Suprapubic skin (tissue), 4 donors: ENCODE results near the gene PARP4. TPM values are rescaled to one million over a fixed set of nuclear protein-coding genes. Genes with fewer than 3 reads are reported as not detected.
"Not testable (repeated sequence)": the region's sequence is repeated elsewhere in the genome, so short reads cannot be mapped to it uniquely, and the experiment has no call there.

Source experiments
- DNase-seq, 2 donors: peaks; one replicate each; pipeline ENCODE4 v3.0.0-alpha.2; 2019; ENCODE audit warnings: low spot score in 2 of 2
- H3K27ac ChIP-seq: fragments of 200-600 bp; sonication (generic); one replicate; pipeline ENCODE4 v1.5.1; 2019
- H3K27me3 ChIP-seq: fragments of 200-600 bp; sonication (generic); one replicate; pipeline ENCODE4 v1.5.1; 2019
- H3K36me3 ChIP-seq: fragments of 200-600 bp; sonication (generic); one replicate; pipeline ENCODE4 v1.5.1; 2019
- H3K4me1 ChIP-seq: fragments of 200-600 bp; sonication (generic); one replicate; pipeline ENCODE4 v1.5.1; 2019
- H3K4me3 ChIP-seq: fragments of 200-600 bp; sonication (generic); one replicate; pipeline ENCODE4 v1.5.1; 2019; ENCODE audit warnings: mild to moderate bottlenecking
- H3K9me3 ChIP-seq: fragments of 200-600 bp; sonication (generic); one replicate; pipeline ENCODE4 v1.5.1; 2019
- EP300 ChIP-seq: sonication (generic); formaldehyde crosslinking; IDR thresholded peaks from one replicate; pipeline ENCODE4 v1.6.1; 2017; ENCODE audit warnings: antibody characterized with exemption
- POLR2A ChIP-seq, 2 donors: fragments of 450-650 bp; IDR thresholded peaks; one replicate each; pipeline ENCODE4 v1.6.1; 2017; ENCODE audit warnings: antibody characterized with exemption in 2 of 2, mild to moderate bottlenecking in 2 of 2, moderate library complexity in 2 of 2
- POLR2AphosphoS5 ChIP-seq, 3 donors: sonication (generic); formaldehyde crosslinking; IDR thresholded peaks; one replicate each; pipeline ENCODE4 v1.6.1; 2017; ENCODE audit warnings: antibody characterized with exemption in 3 of 3
- WGBS: methylation state at CpG from one replicate; pipeline ENCODE4 v1.1.5; 2018; 5-methylcytosine and 5-hydroxymethylcytosine counted together
- total RNA-seq, 4 donors: library from RNA; depleted of rRNA; stranded (reverse); fragments of >200 nt; gene quantifications; one replicate each; pipeline ENCODE4 v1.1.0, GENCODE V29; 2016
- TF ChIP-seq, protein P1 (sequence below), 2 donors: fragments of 200-600 bp in 1 of 2; fragments of 450-650 bp in 1 of 2; sonication (generic) in 1 of 2; IDR thresholded peaks; one replicate each; pipeline ENCODE4 v1.5.1; 2016 to 2019; ENCODE audit warnings: antibody characterized with exemption in 2 of 2, mild to moderate bottlenecking in 1 of 2, moderate library complexity in 1 of 2

PARP4 gene
- total RNA-seq, 4 donors from 2014 or later: 22.3 to 45.0 (median 24.2) TPM

DNA sequence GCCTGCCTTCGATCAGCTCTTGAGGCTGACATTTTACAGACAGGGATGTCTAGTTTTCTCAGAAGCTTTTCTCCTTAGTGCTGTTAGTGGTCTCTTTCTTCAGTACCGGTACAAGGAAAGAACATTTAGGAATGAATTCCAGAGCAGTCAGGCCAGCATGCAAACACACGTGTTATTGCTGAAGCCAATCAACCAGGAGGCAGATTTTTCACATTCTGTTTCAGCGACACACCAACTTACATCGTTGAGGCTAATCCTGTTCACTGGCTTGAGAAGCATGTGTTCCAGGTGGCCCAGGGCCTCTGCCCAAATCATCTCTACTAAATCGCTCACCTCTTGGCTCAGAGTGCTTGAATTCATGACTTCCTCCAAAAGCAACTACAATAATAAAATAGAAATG, 19.2 kb downstream of the PARP4 start:
- WGBS: 76% methylated on average over 6 of the region's 6 CpGs
- H3K4me1 ChIP-seq: peaks cover 8% of the 10 kb centered on the region
- DNase-seq: no peak
- no peak overlapping the region for H3K27ac ChIP-seq
- H3K27me3 ChIP-seq: no peaks in the 10 kb centered on the region
- H3K4me3 ChIP-seq: no peak overlapping the region
- no peak for TF ChIP-seq POLR2AphosphoS5 (IDR thresholded peaks at IDR 0.05)
- TF ChIP-seq, protein P1, sequence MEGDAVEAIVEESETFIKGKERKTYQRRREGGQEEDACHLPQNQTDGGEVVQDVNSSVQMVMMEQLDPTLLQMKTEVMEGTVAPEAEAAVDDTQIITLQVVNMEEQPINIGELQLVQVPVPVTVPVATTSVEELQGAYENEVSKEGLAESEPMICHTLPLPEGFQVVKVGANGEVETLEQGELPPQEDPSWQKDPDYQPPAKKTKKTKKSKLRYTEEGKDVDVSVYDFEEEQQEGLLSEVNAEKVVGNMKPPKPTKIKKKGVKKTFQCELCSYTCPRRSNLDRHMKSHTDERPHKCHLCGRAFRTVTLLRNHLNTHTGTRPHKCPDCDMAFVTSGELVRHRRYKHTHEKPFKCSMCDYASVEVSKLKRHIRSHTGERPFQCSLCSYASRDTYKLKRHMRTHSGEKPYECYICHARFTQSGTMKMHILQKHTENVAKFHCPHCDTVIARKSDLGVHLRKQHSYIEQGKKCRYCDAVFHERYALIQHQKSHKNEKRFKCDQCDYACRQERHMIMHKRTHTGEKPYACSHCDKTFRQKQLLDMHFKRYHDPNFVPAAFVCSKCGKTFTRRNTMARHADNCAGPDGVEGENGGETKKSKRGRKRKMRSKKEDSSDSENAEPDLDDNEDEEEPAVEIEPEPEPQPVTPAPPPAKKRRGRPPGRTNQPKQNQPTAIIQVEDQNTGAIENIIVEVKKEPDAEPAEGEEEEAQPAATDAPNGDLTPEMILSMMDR (IDR thresholded peaks at IDR 0.05): no peak
- H3K36me3 ChIP-seq: peaks cover 88% of the 10 kb centered on the region
- H3K9me3 ChIP-seq: no peaks in the 10 kb centered on the region

- TF ChIP-seq, protein P1 (IDR thresholded peaks at IDR 0.05): no peak
- TF ChIP-seq POLR2AphosphoS5 (IDR thresholded peaks at IDR 0.05): no peak
- no peak for TF ChIP-seq EP300
- TF ChIP-seq POLR2A (IDR thresholded peaks at IDR 0.05): no peak
- peaks cover 8% of the 10 kb centered on the region for H3K4me1 ChIP-seq
- no peak overlapping the region for H3K4me3 ChIP-seq
- no peaks in the 10 kb centered on the region for H3K27me3 ChIP-seq
- H3K9me3 ChIP-seq: no peaks in the 10 kb centered on the region
- H3K27ac ChIP-seq: no peak overlapping the region
- DNase-seq: no peak
- H3K36me3 ChIP-seq: peaks cover 89% of the 10 kb centered on the region
- WGBS: 82% methylated on average over 7 of the region's 7 CpGs
These were observed 20.7 kb downstream of the PARP4 start for GRCh38 chr13:24491845-24492244.

- Histone ChIP-seq H3K4me3 (no peak overlapping the region), H3K36me3 (peaks cover 88% of the 10 kb centered on the region), H3K9me3 (no peaks in the 10 kb centered on the region), H3K27ac (no peak overlapping the region), H3K27me3 (no peaks in the 10 kb centered on the region), H3K4me1 (no peaks in the 10 kb centered on the region)
- TF ChIP-seq, protein P1 (IDR thresholded peaks at IDR 0.05): no peak
- no peak for DNase-seq
- WGBS: 90% methylated on average over 6 of the region's 6 CpGs
These were observed 22.9 kb downstream of the PARP4 start for GRCh38 chr13:24489721-24490120.

DNA sequence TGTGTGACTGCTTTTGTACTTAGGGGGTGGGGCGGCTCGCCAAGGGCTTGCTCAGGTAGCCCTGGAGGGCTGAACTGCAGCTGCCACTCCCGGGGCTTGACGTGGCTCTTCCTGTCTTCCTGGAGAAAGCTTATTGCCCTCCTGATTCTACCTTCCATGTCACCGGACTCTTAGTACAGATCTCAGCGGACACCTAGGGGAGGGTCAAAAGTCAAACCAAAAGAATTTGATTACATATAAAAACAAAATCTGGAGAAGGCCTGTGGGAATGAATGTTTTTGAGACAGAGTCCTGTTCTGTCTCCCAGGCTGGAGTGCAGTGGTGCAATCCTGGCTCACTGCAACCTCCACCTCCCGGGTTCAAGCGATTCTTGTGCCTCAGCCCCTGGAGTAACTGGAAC, 24.5 kb downstream of the PARP4 start:
- WGBS: 75% methylated on average over 6 of the region's 8 CpGs
- not testable (repeated sequence) for H3K9me3 ChIP-seq, H3K27ac ChIP-seq, H3K4me1 ChIP-seq, DNase-seq, H3K27me3 ChIP-seq, H3K4me3 ChIP-seq
- H3K36me3 ChIP-seq: peaks cover 87% of the 10 kb centered on the region

- H3K36me3 ChIP-seq: peaks cover 84% of the 10 kb centered on the region
- 77% methylated on average over 3 of the region's 3 CpGs for WGBS
- not testable (repeated sequence) for H3K4me3 ChIP-seq
These were observed 26.4 kb downstream of the PARP4 start for GRCh38 chr13:24486017-24486657.

DNA sequence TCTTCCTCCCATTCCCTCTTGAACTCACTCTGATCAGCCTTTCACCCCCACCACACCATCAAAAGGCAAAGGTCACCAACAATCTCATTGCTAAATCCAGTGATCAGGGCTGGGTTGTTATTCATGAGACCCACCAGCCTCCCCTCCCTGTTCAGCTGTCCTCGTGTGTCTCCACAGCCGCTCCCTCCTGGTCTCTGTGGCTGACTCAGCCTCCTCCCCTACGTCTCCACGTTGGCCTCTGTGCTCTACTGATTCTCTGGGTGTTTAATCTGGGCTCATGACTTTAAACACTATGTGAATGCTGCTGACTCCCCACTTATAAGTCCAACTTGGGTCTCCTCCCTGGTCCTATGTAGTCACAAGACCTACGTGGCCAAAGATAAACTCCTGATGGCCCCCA, 38.9 kb downstream of the PARP4 start:
- WGBS: 93% methylated on average over 4 of the region's 5 CpGs
- no peaks in the 10 kb centered on the region for H3K4me1 ChIP-seq
- TF ChIP-seq POLR2AphosphoS5 (IDR thresholded peaks at IDR 0.05) (no peak), EP300 (no peak), POLR2A (IDR thresholded peaks at IDR 0.05) (no peak)
- TF ChIP-seq, protein P1 (IDR thresholded peaks at IDR 0.05): no peak
- no peak for DNase-seq
- peaks cover 80% of the 10 kb centered on the region for H3K36me3 ChIP-seq
- H3K9me3 ChIP-seq: no peaks in the 10 kb centered on the region
- no peak overlapping the region for H3K4me3 ChIP-seq
- H3K27ac ChIP-seq: no peak overlapping the region
- no peaks in the 10 kb centered on the region for H3K27me3 ChIP-seq

More at GRCh38 chr13:24486017-24486657, 26.4 kb downstream of the PARP4 start:
- not testable (repeated sequence) for H3K9me3 ChIP-seq, H3K4me1 ChIP-seq, DNase-seq, H3K27ac ChIP-seq, H3K27me3 ChIP-seq

- not testable (repeated sequence) for H3K4me1 ChIP-seq, H3K4me3 ChIP-seq, H3K27me3 ChIP-seq, H3K27ac ChIP-seq, H3K9me3 ChIP-seq, DNase-seq
- H3K36me3 ChIP-seq: peaks cover 82% of the 10 kb centered on the region
- WGBS: 78% methylated on average over 5 of the region's 5 CpGs
These were observed 40.4 kb downstream of the PARP4 start for GRCh38 chr13:24472129-24472528.
